ENCODE measurements around the gene CDH20. TPM values are rescaled to one million over a fixed set of nuclear protein-coding genes. Genes with fewer than 3 reads are reported as not detected.
A peak's percentile ranks its signal among the peaks of the same experiment; 100 is the strongest.

Gene CDH20
- total RNA-seq, 1 experiment from 2014 or later: not detected

GRCh38 chr18:61400016-61400635 lies 66.9 kb downstream of the CDH20 start:
- intact Hi-C loops (cut with micrococcal nuclease): no loop called here
- DNase-seq (ENCODE audit: unreplicated experiment): no peak
- Mint-ChIP-seq H3K36me3 (ENCODE audit: insufficient read depth, unreplicated experiment) (no peaks in the 10 kb centered on the region), H3K27me3 (ENCODE audit: insufficient read depth, unreplicated experiment) (no peaks in the 10 kb centered on the region), H3K9me3 (ENCODE audit: unreplicated experiment) (no peaks in the 10 kb centered on the region), H3K4me1 (ENCODE audit: insufficient read depth, unreplicated experiment) (peaks cover 29% of the 10 kb centered on the region), H3K4me3 (ENCODE audit: unreplicated experiment) (no peak overlapping the region), H3K27ac (ENCODE audit: low read depth, unreplicated experiment) (no peak overlapping the region)
- CTCF ChIA-PET: no interaction called here
- POLR2A ChIA-PET: interaction anchor here (0.9 to 1.2 kb wide), 3 partner anchors 10 to 21 kb away, joined by 3 to 4 read pairs (median 4); no protein-coding TSS in a partner anchor
- TF ChIP-seq, protein P1, sequence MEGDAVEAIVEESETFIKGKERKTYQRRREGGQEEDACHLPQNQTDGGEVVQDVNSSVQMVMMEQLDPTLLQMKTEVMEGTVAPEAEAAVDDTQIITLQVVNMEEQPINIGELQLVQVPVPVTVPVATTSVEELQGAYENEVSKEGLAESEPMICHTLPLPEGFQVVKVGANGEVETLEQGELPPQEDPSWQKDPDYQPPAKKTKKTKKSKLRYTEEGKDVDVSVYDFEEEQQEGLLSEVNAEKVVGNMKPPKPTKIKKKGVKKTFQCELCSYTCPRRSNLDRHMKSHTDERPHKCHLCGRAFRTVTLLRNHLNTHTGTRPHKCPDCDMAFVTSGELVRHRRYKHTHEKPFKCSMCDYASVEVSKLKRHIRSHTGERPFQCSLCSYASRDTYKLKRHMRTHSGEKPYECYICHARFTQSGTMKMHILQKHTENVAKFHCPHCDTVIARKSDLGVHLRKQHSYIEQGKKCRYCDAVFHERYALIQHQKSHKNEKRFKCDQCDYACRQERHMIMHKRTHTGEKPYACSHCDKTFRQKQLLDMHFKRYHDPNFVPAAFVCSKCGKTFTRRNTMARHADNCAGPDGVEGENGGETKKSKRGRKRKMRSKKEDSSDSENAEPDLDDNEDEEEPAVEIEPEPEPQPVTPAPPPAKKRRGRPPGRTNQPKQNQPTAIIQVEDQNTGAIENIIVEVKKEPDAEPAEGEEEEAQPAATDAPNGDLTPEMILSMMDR (IDR thresholded peaks at IDR 0.05; ENCODE audit: unreplicated experiment): no peak
- no TSS peak for BruUV-seq (replicated peaks)

GRCh38 chr18:61400716-61401115 lies 67.5 kb downstream of the CDH20 start:
- Mint-ChIP-seq H3K4me1 (ENCODE audit: insufficient read depth, unreplicated experiment) (peaks cover 29% of the 10 kb centered on the region), H3K9me3 (ENCODE audit: unreplicated experiment) (no peaks in the 10 kb centered on the region), H3K36me3 (ENCODE audit: insufficient read depth, unreplicated experiment) (no peaks in the 10 kb centered on the region), H3K27me3 (ENCODE audit: insufficient read depth, unreplicated experiment) (no peaks in the 10 kb centered on the region), H3K4me3 (ENCODE audit: unreplicated experiment) (no peak overlapping the region), H3K27ac (ENCODE audit: low read depth, unreplicated experiment) (no peak overlapping the region)
- no TSS peak for BruUV-seq (replicated peaks)
- ChIA-PET POLR2A (interaction anchor here (1.0 kb wide), 1 partner anchor 9 kb away, joined by 4 read pairs; no protein-coding TSS in a partner anchor), CTCF (no interaction called here)
- TF ChIP-seq, protein P1 (IDR thresholded peaks at IDR 0.05; ENCODE audit: unreplicated experiment): no peak
- intact Hi-C loops (cut with micrococcal nuclease): no loop called here
- DNase-seq (ENCODE audit: unreplicated experiment): peak; percentile 51

- Mint-ChIP-seq H3K36me3 (ENCODE audit: insufficient read depth, unreplicated experiment) (no peaks in the 10 kb centered on the region), H3K9me3 (ENCODE audit: unreplicated experiment) (no peaks in the 10 kb centered on the region), H3K27ac (ENCODE audit: low read depth, unreplicated experiment) (no peak overlapping the region), H3K4me1 (ENCODE audit: insufficient read depth, unreplicated experiment) (peaks cover 29% of the 10 kb centered on the region), H3K4me3 (ENCODE audit: unreplicated experiment) (no peak overlapping the region), H3K27me3 (ENCODE audit: insufficient read depth, unreplicated experiment) (no peaks in the 10 kb centered on the region)
- TF ChIP-seq, protein P1 (IDR thresholded peaks at IDR 0.05; ENCODE audit: unreplicated experiment): no peak
- BruUV-seq (replicated peaks): no TSS peak
- intact Hi-C loops (cut with micrococcal nuclease): no loop called here
- no peak for DNase-seq (ENCODE audit: unreplicated experiment)
- ChIA-PET POLR2A (no interaction called here), CTCF (no interaction called here)
Observed at GRCh38 chr18:61402726-61403125, 69.5 kb downstream of the CDH20 start.

DNA sequence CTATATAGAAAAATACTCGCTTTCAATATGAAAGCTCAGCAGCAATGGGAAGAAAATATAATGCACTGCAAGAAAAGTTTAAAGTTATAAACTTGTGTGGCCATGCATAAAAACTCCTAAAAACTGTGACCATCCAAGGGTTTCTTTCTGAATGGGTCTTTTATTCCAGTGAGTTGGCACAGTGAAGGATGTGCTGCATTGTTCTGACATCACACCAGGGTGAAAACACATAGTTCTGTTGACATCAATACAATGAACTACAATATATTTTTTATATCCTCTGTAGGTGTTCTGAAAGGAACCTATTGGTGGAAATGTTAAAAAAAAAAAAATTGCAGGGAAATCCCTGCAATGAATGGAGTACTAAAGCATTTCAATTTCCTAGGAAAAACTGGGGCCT lies 80.2 kb downstream of the CDH20 start:
- POLR2A ChIA-PET: no interaction called here
- TF ChIP-seq, protein P1 (IDR thresholded peaks at IDR 0.05; ENCODE audit: unreplicated experiment): no peak
- Mint-ChIP-seq H3K27me3 (ENCODE audit: insufficient read depth, unreplicated experiment) (no peaks in the 10 kb centered on the region), H3K9me3 (ENCODE audit: unreplicated experiment) (no peaks in the 10 kb centered on the region), H3K36me3 (ENCODE audit: insufficient read depth, unreplicated experiment) (no peaks in the 10 kb centered on the region), H3K27ac (ENCODE audit: low read depth, unreplicated experiment) (no peak overlapping the region), H3K4me1 (ENCODE audit: insufficient read depth, unreplicated experiment) (no peaks in the 10 kb centered on the region), H3K4me3 (ENCODE audit: unreplicated experiment) (no peak overlapping the region)
- no TSS peak for BruUV-seq (replicated peaks)
- DNase-seq (ENCODE audit: unreplicated experiment): no peak
- intact Hi-C loops (cut with micrococcal nuclease): no loop called here
- CTCF ChIA-PET: interaction anchor here (0.6 kb wide), 1 partner anchor 137 kb away, joined by 3 read pairs; no protein-coding TSS in a partner anchor

Measured in MCF 10A (cell line).